BE2C (cell line): ENCODE data around the gene NUTM1.

Experiments
- DNase-seq: peaks from one replicate; pipeline ENCODE4 v3.0.0-alpha.2; 2020
- H3K27me3 ChIP-seq: fragments of 250-450 bp; sonication (Bioruptor Pico); 2 replicates; pipeline ENCODE4 v1.5.1; 2020; ENCODE audit warnings: mild to moderate bottlenecking
- H3K36me3 ChIP-seq: fragments of 250-450 bp; sonication (Bioruptor Pico); 2 replicates; pipeline ENCODE4 v1.5.1; 2020; ENCODE audit warnings: mild to moderate bottlenecking
- H3K4me1 ChIP-seq: fragments of 250-450 bp; sonication (Bioruptor Pico); 2 replicates; pipeline ENCODE4 v1.5.1; 2020
- H3K4me3 ChIP-seq: 2 replicates; pipeline ENCODE4 v1.5.1; 2011; ENCODE audit warnings: low read depth, low read length
- H3K9me3 ChIP-seq: fragments of 250-450 bp; sonication (Bioruptor Pico); 2 replicates; pipeline ENCODE4 v1.5.1; 2020
- CTCF ChIP-seq: IDR thresholded peaks from 2 replicates; pipeline ENCODE4 v1.5.1; 2012; ENCODE audit warnings: mild to moderate bottlenecking, low read depth, low read length

NUTM1 gene

DNA sequence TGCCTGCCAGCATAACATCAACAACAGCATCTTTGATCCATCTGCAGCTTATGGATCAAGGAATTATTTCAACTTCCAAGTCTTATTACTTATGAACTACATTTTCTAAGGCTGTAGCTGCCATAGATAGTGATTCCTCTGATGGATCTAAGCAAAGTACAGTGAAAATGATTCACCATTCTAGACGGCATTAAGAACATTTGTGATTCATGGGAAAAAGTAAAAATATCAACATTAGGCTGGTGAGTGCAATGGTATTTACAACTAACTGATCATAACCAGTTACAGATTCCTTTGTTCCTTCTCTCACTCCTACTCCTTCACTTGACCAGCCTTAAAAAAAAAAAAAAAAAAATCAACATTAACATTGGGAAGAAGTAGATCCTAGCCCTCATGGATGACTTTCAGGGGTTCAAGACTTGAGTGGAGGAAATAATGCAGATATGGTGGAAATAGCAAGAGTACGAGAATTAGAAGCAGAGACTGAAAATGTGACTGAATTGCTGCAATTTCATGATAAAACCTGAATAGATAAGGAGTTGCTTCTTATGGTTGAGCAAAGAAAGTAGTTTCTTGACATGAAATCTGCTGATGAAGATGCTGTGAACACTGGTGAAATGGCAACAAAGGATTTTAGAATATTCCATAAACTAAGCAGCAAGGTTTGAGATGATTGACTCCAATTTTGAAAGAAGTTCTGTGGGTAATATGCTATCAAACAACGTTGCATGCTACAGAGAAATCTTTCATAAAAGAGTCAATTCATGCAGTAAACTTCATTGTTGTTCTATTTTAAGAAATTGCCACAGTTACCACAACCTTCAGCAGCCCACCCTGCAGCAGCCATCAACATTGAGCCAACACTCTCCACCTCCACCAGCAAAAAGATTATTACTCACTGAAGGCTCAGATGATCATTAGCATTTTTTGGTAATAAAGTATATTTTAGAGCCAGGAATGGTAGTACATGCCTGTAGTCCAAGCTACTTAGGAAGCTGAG lies 28.3 kb upstream of the NUTM1 start:
- Histone ChIP-seq H3K4me3 (no peak overlapping the region), H3K9me3 (no peaks in the 10 kb centered on the region), H3K36me3 (no peaks in the 10 kb centered on the region), H3K27me3 (no peaks in the 10 kb centered on the region), H3K4me1 (peaks cover 3% of the 10 kb centered on the region; the same call in 1 of the 2 replicates)
- no peak for TF ChIP-seq CTCF
- no peak for DNase-seq

- Histone ChIP-seq H3K4me3 (peak overlapping the region; percentile 61), H3K27me3 (no peaks in the 10 kb centered on the region), H3K36me3 (no peaks in the 10 kb centered on the region), H3K4me1 (no peaks in the 10 kb centered on the region; the same call in 1 of the 2 replicates), H3K9me3 (no peaks in the 10 kb centered on the region)
- peak; percentile 46 for DNase-seq
- TF ChIP-seq CTCF = no peak
These were observed 24.6 kb upstream of the NUTM1 start for GRCh38 chr15:34318277-34319079.

GRCh38 chr15:34323217-34323616 lies 19.9 kb upstream of the NUTM1 start:
- H3K4me1 ChIP-seq = no peaks in the 10 kb centered on the region
- 0 out of 2 replicates have a peak, but pooled peaks cover 3% of the 10 kb centered on the region for H3K27me3 ChIP-seq
- H3K36me3 ChIP-seq = no peaks in the 10 kb centered on the region
- H3K9me3 ChIP-seq = no peaks in the 10 kb centered on the region
- no peak for TF ChIP-seq CTCF
- H3K4me3 ChIP-seq = no peak overlapping the region
- DNase-seq = no peak

- no peaks in the 10 kb centered on the region for H3K36me3 ChIP-seq
- H3K9me3 ChIP-seq = no peaks in the 10 kb centered on the region
- no peak overlapping the region for H3K4me3 ChIP-seq
- no peak for DNase-seq
- 0 out of 2 replicates have a peak, but pooled peaks cover 3% of the 10 kb centered on the region for H3K27me3 ChIP-seq
- no peak for TF ChIP-seq CTCF
- H3K4me1 ChIP-seq = no peaks in the 10 kb centered on the region
These were observed 18.2 kb upstream of the NUTM1 start for GRCh38 chr15:34324933-34325332.

DNA sequence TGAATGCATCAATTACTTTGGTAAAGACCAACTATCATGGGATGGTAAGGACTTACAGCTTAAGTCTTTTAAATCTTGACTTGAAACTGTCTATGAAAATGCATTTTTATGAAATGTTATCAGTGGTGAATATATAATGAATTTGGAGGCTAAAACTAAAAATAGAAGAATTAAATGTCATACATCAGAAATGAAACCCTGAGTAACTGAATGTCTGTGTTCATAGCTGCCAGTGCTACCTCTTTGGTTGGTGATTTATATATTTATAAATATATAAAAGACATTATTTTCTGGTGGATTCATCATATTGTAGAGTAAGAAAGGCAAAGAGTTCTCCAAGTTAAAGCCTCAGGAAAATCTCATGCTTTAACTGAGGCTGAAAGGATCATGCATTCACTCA lies 17.7 kb upstream of the NUTM1 start:
- no peak overlapping the region for H3K4me3 ChIP-seq
- no peaks in the 10 kb centered on the region for H3K9me3 ChIP-seq
- H3K4me1 ChIP-seq = no peaks in the 10 kb centered on the region
- 0 out of 2 replicates have a peak, but pooled peaks cover 3% of the 10 kb centered on the region for H3K27me3 ChIP-seq
- H3K36me3 ChIP-seq = no peaks in the 10 kb centered on the region
- no peak for DNase-seq
- no peak for TF ChIP-seq CTCF
